DMS79 treated with DMSO at 0.1 percent for 48 hours (cell line): ENCODE measurements around the gene FBXL13.
"Not testable (repeated sequence)": the region's sequence is repeated elsewhere in the genome, so short reads cannot be mapped to it uniquely, and the experiment has no call there.

Experiments
- DNase-seq: peaks from one replicate; lab custom pipeline; 2025; lab: John Stamatoyannopoulos, UW

The FBXL13 gene

DNA sequence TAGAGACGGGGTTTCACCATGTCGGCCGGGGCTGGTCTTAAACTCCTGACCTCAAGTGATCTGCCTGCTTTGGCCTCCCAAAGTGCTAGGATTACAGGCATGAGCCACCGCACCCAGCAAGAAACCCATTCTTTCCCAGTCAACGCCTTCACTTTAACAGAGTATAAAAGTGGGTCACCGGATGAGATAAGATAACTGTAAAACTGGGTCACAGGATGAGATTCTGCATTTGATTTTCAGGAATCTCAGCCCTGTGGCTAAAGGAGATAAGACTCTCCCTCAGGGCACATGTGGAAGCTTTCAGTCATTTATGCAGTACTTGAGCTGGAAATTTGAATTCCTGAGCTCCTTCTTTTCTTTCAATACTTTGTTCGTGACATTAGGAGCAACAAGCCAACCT, 91.0 kb downstream of the FBXL13 start:
- no peak for DNase-seq

GRCh38 chr7:102982235-102982634, 92.4 kb downstream of the FBXL13 start:
- DNase-seq = no peak

GRCh38 chr7:102981451-102981850, 93.1 kb downstream of the FBXL13 start:
- no peak for DNase-seq

DNA sequence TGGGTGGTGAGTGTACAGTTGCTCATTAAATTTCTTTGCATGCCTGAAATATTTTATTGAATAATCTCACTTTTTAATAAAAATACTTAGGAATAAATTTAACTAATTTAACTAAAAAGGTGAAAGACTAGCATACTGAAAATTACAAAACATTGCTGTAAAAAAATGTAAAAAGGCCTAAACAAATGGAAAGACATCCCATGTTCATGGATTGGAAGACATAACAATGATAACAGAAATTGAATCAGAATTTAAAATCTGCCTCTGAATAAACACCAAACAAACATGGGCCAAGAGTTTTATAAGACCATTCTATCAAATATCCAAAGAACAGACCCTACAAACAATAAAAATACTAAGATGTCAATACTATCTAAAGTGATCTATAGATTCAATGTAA, 94.9 kb downstream of the FBXL13 start:
- DNase-seq = no peak

DNA sequence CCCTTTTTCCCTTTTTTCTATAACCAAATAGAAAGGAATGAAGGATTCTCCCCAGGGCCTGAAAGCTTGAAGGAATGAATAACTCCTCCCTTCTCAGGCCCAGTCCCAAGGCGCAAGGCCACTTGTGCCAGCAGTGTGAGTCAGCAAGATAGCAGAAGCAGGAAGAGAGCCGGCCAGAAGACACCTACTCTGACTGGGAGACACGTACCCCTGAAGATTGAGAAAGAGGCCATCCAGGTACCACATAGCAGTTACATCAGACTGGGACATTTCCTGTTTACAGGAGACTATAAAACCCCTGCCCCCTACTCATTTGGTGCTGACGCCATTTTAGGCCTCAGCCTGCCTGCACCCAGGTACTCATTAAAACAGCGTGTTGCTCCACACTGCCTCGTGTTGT, 96.3 kb downstream of the FBXL13 start:
- DNase-seq = no peak

- not testable (repeated sequence) for DNase-seq
These were observed 97.0 kb downstream of the FBXL13 start for GRCh38 chr7:102977586-102977985.

- no peak for DNase-seq
These were observed 98.1 kb downstream of the FBXL13 start for GRCh38 chr7:102976493-102976892.

- no peak for DNase-seq
These were observed 98.7 kb downstream of the FBXL13 start for GRCh38 chr7:102975854-102976253.

GRCh38 chr7:102974366-102975236, 100.0 kb downstream of the FBXL13 start:
- DNase-seq = no peak

- DNase-seq = no peak
These were observed 101.3 kb downstream of the FBXL13 start for GRCh38 chr7:102973096-102973802.

- no peak for DNase-seq
These were observed 106.8 kb downstream of the FBXL13 start for GRCh38 chr7:102967798-102968197.

- DNase-seq = no peak
These were observed 108.1 kb downstream of the FBXL13 start for GRCh38 chr7:102966465-102966864.

DNA sequence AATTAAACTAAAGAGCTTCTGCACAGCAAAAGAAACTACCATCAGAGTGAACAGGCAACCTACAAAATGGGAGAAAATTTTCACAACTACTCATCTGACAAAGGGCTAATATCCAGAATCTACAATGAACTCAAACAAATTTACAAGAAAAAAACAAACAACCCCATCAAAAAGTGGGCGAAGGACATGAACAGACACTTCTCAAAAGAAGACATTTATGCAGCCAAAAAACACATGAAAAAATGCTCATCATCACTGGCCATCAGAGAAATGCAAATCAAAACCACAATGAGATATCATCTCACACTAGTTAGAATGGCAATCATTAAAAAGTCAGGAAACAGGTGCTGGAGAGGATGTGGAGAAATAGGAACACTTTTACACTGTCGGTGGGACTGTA, 112.6 kb downstream of the FBXL13 start:
- DNase-seq = not testable (repeated sequence)

GRCh38 chr7:102958004-102958403, 116.6 kb downstream of the FBXL13 start:
- not testable (repeated sequence) for DNase-seq

- DNase-seq = not testable (repeated sequence)
These were observed 120.2 kb downstream of the FBXL13 start for GRCh38 chr7:102954359-102954758.

GRCh38 chr7:102953406-102953805, 121.2 kb downstream of the FBXL13 start:
- no peak for DNase-seq

DNA sequence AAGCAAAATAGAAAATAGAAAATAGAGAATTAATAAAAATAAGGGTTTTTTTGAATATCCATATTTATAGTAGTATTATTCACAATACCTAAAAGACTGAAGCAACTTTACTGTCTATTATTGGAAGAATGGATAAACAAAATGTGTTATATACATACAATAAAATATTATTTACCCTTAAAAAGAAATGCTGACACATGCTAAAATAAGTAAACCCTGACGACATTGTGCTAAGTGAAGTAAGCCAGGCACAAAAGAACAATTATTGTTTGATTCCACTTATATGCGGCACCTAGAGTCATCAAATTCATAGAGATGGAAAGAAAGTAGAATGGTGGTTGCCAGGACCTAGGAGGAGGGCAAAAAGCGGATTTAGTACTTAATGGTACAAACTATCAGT, 122.8 kb downstream of the FBXL13 start:
- DNase-seq = no peak

DNA sequence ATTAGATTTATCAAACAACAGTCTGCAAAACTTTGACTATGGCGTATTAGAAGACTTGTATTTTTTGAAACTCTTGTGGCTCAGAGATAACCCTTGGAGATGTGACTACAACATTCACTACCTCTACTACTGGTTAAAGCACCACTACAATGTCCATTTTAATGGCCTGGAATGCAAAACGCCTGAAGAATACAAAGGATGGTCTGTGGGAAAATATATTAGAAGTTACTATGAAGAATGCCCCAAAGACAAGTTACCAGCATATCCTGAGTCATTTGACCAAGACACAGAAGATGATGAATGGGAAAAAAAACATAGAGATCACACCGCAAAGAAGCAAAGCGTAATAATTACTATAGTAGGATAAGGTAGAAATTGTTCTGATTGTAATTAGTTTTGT, 130.4 kb downstream of the FBXL13 start:
- no peak for DNase-seq

DNA sequence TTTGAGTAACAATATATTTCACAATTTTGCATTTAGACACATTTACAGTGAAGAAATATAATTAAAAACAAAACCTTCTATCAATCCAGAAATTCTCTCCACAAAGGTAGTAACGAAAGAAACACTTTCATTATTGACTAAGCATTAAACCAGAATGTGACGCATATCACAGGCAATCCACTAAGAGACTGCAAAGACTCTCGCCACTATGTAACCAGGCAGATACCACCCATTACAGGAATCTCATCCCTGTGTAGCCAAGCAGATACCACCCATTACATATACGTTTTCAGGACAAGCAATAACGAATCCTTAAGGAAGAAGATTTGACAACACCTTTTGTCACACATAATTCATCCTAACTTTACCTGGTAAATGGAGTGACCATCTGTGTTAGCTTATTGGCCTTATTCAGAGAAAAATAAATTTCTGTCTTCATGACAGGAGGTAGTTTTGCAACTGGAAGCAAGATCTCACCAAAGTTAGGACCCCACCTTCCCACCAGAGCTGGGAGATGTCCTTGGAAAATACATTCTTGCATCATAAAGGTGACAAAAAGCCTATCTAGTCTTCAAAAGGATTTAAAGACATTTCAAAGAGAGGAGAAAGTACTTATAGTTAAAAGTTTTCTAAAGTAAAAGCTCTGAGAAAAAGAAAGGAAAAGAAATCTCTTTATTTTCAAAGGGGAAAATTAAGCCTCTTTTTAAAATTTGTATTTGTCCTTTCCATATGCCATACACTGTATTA, 131.0 kb downstream of the FBXL13 start:
- DNase-seq = no peak

- no peak for DNase-seq
These were observed 131.7 kb downstream of the FBXL13 start for GRCh38 chr7:102942868-102943267.

- DNase-seq = no peak
These were observed 132.3 kb downstream of the FBXL13 start for GRCh38 chr7:102942181-102942866.

DNA sequence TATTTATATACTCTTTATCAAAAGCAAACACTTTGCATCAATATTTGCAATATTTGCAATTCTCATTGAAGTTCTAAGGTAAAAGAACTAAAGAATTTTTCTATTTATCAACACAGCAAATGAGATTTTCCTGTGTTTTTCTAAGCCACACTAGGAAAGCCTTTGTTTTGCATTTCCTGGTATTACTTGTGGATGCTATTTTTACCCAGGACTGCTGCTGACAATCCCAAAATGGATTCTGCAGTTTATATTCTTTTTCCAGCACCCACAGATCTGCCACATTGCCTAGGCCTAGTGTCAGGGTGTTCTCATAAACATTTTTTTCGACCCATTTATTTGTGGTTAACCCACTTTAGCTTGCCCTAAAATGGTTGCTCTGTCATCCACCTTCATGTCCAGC, 135.9 kb downstream of the FBXL13 start:
- no peak for DNase-seq
